ENCODE results near the gene MYO3A.

GRCh38 chr10:25912866-25913265 lies 21.2 kb upstream of the MYO3A start:
- TF ChIP-seq CTCF (conservative IDR thresholded peaks at IDR 0.05) (no peak), EZH2 (IDR thresholded peaks at IDR 0.05; ENCODE audit: low read depth) (no peak)

All from PC-9 (cell line).